Mammary epithelial cell (primary cell): Measurements from ENCODE around the gene GSTCD.

Experiments used
- EZH2 ChIP-seq: IDR thresholded peaks from 2 replicates; pipeline ENCODE4 v1.6.1; 2012; ENCODE audit warnings: low read length, inconsistent platforms, borderline replicate concordance
- TF ChIP-seq, protein P1 (sequence below), 2 donors: IDR thresholded peaks in 1 of 2; conservative IDR thresholded peaks in 1 of 2; 2 replicates each; pipeline ENCODE4 v1.5.1; 2011 to 2012; ENCODE audit warnings: inconsistent platforms in 2 of 2, low read length in 2 of 2, mild to moderate bottlenecking in 2 of 2, control low read depth in 1 of 2, low read depth in 1 of 2; ENCODE audit not compliant: insufficient read depth in 1 of 2; ENCODE audit errors: extremely low read depth in 1 of 2

GRCh38 chr4:105838082-105838481, 129.5 kb downstream of the GSTCD start:
- TF ChIP-seq, protein P1, sequence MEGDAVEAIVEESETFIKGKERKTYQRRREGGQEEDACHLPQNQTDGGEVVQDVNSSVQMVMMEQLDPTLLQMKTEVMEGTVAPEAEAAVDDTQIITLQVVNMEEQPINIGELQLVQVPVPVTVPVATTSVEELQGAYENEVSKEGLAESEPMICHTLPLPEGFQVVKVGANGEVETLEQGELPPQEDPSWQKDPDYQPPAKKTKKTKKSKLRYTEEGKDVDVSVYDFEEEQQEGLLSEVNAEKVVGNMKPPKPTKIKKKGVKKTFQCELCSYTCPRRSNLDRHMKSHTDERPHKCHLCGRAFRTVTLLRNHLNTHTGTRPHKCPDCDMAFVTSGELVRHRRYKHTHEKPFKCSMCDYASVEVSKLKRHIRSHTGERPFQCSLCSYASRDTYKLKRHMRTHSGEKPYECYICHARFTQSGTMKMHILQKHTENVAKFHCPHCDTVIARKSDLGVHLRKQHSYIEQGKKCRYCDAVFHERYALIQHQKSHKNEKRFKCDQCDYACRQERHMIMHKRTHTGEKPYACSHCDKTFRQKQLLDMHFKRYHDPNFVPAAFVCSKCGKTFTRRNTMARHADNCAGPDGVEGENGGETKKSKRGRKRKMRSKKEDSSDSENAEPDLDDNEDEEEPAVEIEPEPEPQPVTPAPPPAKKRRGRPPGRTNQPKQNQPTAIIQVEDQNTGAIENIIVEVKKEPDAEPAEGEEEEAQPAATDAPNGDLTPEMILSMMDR (conservative IDR thresholded peaks at IDR 0.05 in 1 of 2, IDR thresholded peaks at IDR 0.05 in 1 of 2; ENCODE audit: extremely low read depth in 1 of 2, insufficient read depth in 1 of 2, low read depth in 1 of 2, low read length in 2 of 2) = no peak
- TF ChIP-seq EZH2 = no peak
